ENCODE measurements around the gene DHPS.

GRCh38 chr19:12695997-12696365 is 14.3 kb upstream of the DHPS start:
- no peak for TF ChIP-seq POLR2A (IDR thresholded peaks at IDR 0.05)
- TF ChIP-seq CTCF (IDR thresholded peaks at IDR 0.05 in 8 of 11, conservative IDR thresholded peaks at IDR 0.05 in 3 of 11) = no peak
